ENCODE data around the gene NCR3LG1.

DNA sequence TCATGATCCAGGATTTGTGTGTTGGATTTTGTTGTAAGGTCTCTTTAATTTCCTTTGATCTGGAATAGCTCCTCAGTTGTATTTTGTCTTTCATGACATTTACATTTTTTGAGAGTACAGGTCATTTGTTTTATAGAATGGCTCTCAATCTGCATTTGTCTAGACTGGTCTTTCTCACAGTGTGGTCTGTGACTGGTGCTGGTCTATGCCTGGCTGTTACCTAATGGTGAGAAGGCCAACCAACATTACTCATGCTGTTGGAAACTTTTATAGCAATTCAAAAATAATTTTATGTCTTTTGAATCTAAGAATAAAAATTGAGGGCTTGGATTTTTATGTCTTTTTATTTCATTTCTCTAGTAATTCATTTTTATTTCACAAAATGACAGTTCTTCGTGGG is 3.9 kb upstream of the NCR3LG1 start:
- TF ChIP-seq, protein P1, sequence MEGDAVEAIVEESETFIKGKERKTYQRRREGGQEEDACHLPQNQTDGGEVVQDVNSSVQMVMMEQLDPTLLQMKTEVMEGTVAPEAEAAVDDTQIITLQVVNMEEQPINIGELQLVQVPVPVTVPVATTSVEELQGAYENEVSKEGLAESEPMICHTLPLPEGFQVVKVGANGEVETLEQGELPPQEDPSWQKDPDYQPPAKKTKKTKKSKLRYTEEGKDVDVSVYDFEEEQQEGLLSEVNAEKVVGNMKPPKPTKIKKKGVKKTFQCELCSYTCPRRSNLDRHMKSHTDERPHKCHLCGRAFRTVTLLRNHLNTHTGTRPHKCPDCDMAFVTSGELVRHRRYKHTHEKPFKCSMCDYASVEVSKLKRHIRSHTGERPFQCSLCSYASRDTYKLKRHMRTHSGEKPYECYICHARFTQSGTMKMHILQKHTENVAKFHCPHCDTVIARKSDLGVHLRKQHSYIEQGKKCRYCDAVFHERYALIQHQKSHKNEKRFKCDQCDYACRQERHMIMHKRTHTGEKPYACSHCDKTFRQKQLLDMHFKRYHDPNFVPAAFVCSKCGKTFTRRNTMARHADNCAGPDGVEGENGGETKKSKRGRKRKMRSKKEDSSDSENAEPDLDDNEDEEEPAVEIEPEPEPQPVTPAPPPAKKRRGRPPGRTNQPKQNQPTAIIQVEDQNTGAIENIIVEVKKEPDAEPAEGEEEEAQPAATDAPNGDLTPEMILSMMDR (optimal IDR thresholded peaks at IDR 0.05 in 1 of 3, IDR thresholded peaks at IDR 0.05 in 1 of 3, conservative IDR thresholded peaks at IDR 0.05 in 1 of 3; ENCODE audit: extremely low read depth in 1 of 3, insufficient read depth in 2 of 3, low read length in 3 of 3): no peak
- TF ChIP-seq EZH2 (IDR thresholded peaks at IDR 0.05; ENCODE audit: low read length): no peak

Measured in keratinocyte (primary cell).